A673 (cell line): Measurements from ENCODE around the gene C1orf21.

Experiments
- CTCF ChIP-seq: fragments of 300-800, 200-600 bp; sonication (generic); conservative IDR thresholded peaks from 2 replicates; pipeline ENCODE4 v1.5.1; 2017; ENCODE audit warnings: low read depth, mild to moderate bottlenecking, antibody characterized with exemption, low read length, moderate library complexity, mixed read lengths
- EZH2 ChIP-seq: fragments of 200-600 bp; sonication (generic); IDR thresholded peaks from 2 replicates; pipeline ENCODE4 v1.6.1; 2017; ENCODE audit warnings: borderline replicate concordance, low read depth, mild to moderate bottlenecking, mixed read lengths, antibody characterized with exemption, low read length; ENCODE audit not compliant: poor library complexity, severe bottlenecking

DNA sequence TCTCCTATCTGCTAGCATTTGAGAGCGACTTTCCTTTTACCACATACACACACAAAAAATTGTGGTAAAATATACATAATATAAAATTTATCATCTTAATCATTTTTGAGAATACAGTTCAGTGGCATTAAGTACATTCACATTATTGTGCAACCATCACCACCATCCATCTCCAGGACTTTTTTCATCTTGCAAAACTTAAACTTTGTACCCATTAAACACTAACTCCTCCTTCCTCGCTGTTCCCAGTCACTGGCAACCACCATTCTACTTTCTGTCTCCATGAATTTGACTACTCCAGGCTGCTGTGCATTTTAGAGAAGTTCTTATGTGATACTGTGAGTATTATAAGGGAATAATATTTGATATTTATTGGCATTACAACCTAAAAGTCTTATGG is 181.3 kb downstream of the C1orf21 start:
- TF ChIP-seq CTCF (no peak), EZH2 (no peak)
